Left lung (tissue), 10 donors: ENCODE results near the gene TF. TPM values are rescaled to one million over a fixed set of nuclear protein-coding genes. Genes with fewer than 3 reads are reported as not detected.

Experiments
- ATAC-seq: fragments of 200-7000 bp; cut with Tn5 transposase; one replicate; pipeline ENCODE4 v1.9.1; 2020; ENCODE audit warnings: moderate library complexity
- DNase-seq, 4 donors: peaks; one replicate each; pipeline ENCODE4 v3.0.0-alpha.2; 2013 to 2020
- H3K27ac ChIP-seq, 2 donors: fragments of 200-600 bp; sonication (generic) in 1 of 2; one replicate each; pipeline versions ENCODE4 v1.5.0 to v1.8.0; 2020 to 2021
- H3K27me3 ChIP-seq, 2 donors: fragments of 200-600 bp; sonication (generic) in 1 of 2; one replicate each; pipeline versions ENCODE4 v1.5.0 to v1.8.0; 2020 to 2021
- H3K36me3 ChIP-seq, 2 donors: fragments of 200-600 bp; sonication (generic) in 1 of 2; one replicate each; pipeline versions ENCODE4 v1.5.0 to v1.8.0; 2020 to 2021
- H3K4me1 ChIP-seq, 2 donors: fragments of 200-600 bp; one replicate each; pipeline ENCODE4 v1.8.0; 2021
- H3K4me3 ChIP-seq, 2 donors: fragments of 200-600 bp; sonication (generic) in 1 of 2; one replicate each; pipeline versions ENCODE4 v1.5.0 to v1.8.0; 2020 to 2021; ENCODE audit warnings: mild to moderate bottlenecking in 1 of 2
- H3K9me3 ChIP-seq, 2 donors: fragments of 200-600 bp; sonication (generic) in 1 of 2; one replicate each; pipeline versions ENCODE4 v1.5.0 to v1.8.0; 2020 to 2021
- CTCF ChIP-seq, 2 donors: fragments of 200-600 bp; sonication (generic) in 1 of 2; IDR thresholded peaks; one replicate each; pipeline versions ENCODE4 v1.5.0 to v1.8.0; 2021; ENCODE audit warnings: antibody characterized with exemption in 2 of 2
- intact Hi-C, 2 donors: fragments of 100-400 bp; cut with DNase I; formaldehyde crosslinking; loops; one replicate each; pipeline versions ENCODE4 v1.11.2 to v1.14.2; 2022
- polyA plus RNA-seq, 6 donors: library from polyadenylated mRNA; unstranded; fragments of 120-200 nt; gene quantifications; one replicate each; pipeline ENCODE4 v1.2.1, GENCODE V29; 2013; ENCODE audit not compliant: insufficient read length in 6 of 6
- total RNA-seq, 2 donors: library from RNA; stranded (reverse); fragmentation: NEBNext Ultra II Directional; extraction: Animal tissue kit (Norgen Biotek cat#: 25700); gene quantifications; one replicate each; pipeline ENCODE4 v1.2.1, GENCODE V29; 2021
- donor health status: DM: no; HTN: yes; CAD: no.
- donor health status: DM: no; HTN: no; CAD: no.

TF gene
- total and polyA plus RNA-seq, 8 donors, result 2.1 to 13.1 (median 5.2) TPM

GRCh38 chr3:133756716-133757694 lies 10.8 kb downstream of the TF start:
- H3K4me3 ChIP-seq, result no peak overlapping the region
- H3K9me3 ChIP-seq, result no peaks in the 10 kb centered on the region
- no peak for ATAC-seq
- no peaks in the 10 kb centered on the region for H3K36me3 ChIP-seq
- no peak for TF ChIP-seq CTCF (IDR thresholded peaks at IDR 0.05)
- no peak for DNase-seq
- no peak overlapping the region for H3K27ac ChIP-seq
- intact Hi-C loops, result no loop called here
- no peaks in the 10 kb centered on the region for H3K4me1 ChIP-seq
- no peaks in the 10 kb centered on the region for H3K27me3 ChIP-seq

- no peak for TF ChIP-seq CTCF (IDR thresholded peaks at IDR 0.05)
- H3K36me3 ChIP-seq, result no peaks in the 10 kb centered on the region
- no peak for ATAC-seq
Measured at GRCh38 chr3:133757701-133758567, 11.7 kb downstream of the TF start.

DNA sequence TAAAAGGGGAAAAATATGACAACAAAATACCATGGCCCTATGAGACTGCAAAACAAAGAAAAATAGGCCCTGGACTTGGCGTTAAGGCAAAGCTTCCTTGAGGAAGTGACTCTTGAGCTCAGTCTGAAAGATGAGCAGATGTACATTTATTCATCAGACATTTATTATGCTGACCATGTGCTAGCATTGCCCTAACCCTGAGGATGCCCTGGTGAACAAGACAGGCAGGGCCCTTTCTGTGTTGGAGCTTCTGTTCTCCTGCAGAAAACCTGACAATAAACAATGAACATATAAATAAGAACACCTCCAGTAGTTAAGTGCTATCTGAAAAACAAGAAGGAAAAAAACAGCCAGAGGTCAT lies 12.4 kb downstream of the TF start:
- Histone ChIP-seq H3K4me1 (no peaks in the 10 kb centered on the region), H3K27ac (no peak overlapping the region), H3K27me3 (no peaks in the 10 kb centered on the region), H3K4me3 (no peak overlapping the region), H3K9me3 (no peaks in the 10 kb centered on the region), H3K36me3 (no peaks in the 10 kb centered on the region)
- no peak for TF ChIP-seq CTCF (IDR thresholded peaks at IDR 0.05)
- ATAC-seq (no peak), DNase-seq (no peak)
- intact Hi-C loops, result no loop called here

More at GRCh38 chr3:133757701-133758567, 11.7 kb downstream of the TF start:
- no peak overlapping the region for H3K4me3 ChIP-seq
- DNase-seq, result no peak
- no peak overlapping the region for H3K27ac ChIP-seq
- intact Hi-C loops, result no loop called here
- no peaks in the 10 kb centered on the region for H3K27me3 ChIP-seq
- H3K4me1 ChIP-seq, result no peaks in the 10 kb centered on the region
- no peaks in the 10 kb centered on the region for H3K9me3 ChIP-seq

GRCh38 chr3:133758964-133759739 lies 13.0 kb downstream of the TF start:
- intact Hi-C loops, result no loop called here
- no peaks in the 10 kb centered on the region for H3K9me3 ChIP-seq

More at GRCh38 chr3:133758964-133759739, 13.0 kb downstream of the TF start:
- Histone ChIP-seq H3K27ac (no peak overlapping the region), H3K36me3 (no peaks in the 10 kb centered on the region), H3K4me1 (no peaks in the 10 kb centered on the region), H3K4me3 (no peak overlapping the region), H3K27me3 (no peaks in the 10 kb centered on the region)
- DNase-seq, result no peak
- TF ChIP-seq CTCF (IDR thresholded peaks at IDR 0.05), result no peak
- no peak for ATAC-seq
